Mesendoderm (in vitro differentiated cells): Measurements from ENCODE around the gene HSPB1.
"Not testable (repeated sequence)": the region's sequence is repeated elsewhere in the genome, so short reads cannot be mapped to it uniquely, and the experiment has no call there.

Experiments
- DNase-seq: peaks from one replicate; pipeline ENCODE4 v3.0.0; 2013
- H2AK5ac ChIP-seq: 2 replicates; pipeline ENCODE4 v1.6.1; 2013; ENCODE audit warnings: low read length, inconsistent platforms
- H2BK120ac ChIP-seq: 2 replicates; pipeline ENCODE4 v1.6.1; 2013; ENCODE audit warnings: low read depth, mild to moderate bottlenecking, low read length, moderate library complexity, mixed read lengths
- H2BK15ac ChIP-seq: replicated peaks from 2 replicates; pipeline ENCODE4 v1.6.1; 2013; ENCODE audit warnings: low read depth, mild to moderate bottlenecking, moderate library complexity
- H2BK5ac ChIP-seq: 2 replicates; pipeline ENCODE4 v1.6.1; 2013; ENCODE audit warnings: low read length, inconsistent platforms
- H3K18ac ChIP-seq: 2 replicates; pipeline ENCODE4 v1.6.1; 2013; ENCODE audit warnings: mild to moderate bottlenecking, low read length, mixed read lengths
- H3K23ac ChIP-seq: one replicate; pipeline ENCODE4 v1.6.1; 2013; ENCODE audit warnings: low read length
- H3K27ac ChIP-seq: 2 replicates; pipeline ENCODE4 v1.5.1; 2013; ENCODE audit warnings: low read depth, mild to moderate bottlenecking, inconsistent platforms, low read length, moderate library complexity
- H3K27me3 ChIP-seq: 2 replicates; pipeline ENCODE4 v1.6.1; 2013; ENCODE audit warnings: low read length, control low read depth, mild to moderate bottlenecking, inconsistent platforms; ENCODE audit not compliant: insufficient read depth, poor library complexity
- H3K36me3 ChIP-seq: 2 replicates; pipeline ENCODE4 v1.6.1; 2013; ENCODE audit warnings: low read length, inconsistent platforms; ENCODE audit not compliant: control insufficient read depth, insufficient read depth
- H3K4ac ChIP-seq: one replicate; pipeline ENCODE4 v1.6.1; 2013; ENCODE audit warnings: low read depth, mild to moderate bottlenecking, low read length, moderate library complexity
- H3K4me1 ChIP-seq: 2 replicates; pipeline ENCODE4 v1.6.1; 2013; ENCODE audit warnings: low read depth, low read length, inconsistent platforms; ENCODE audit not compliant: control insufficient read depth
- H3K4me2 ChIP-seq: 2 replicates; pipeline ENCODE4 v1.6.1; 2013; ENCODE audit warnings: low read length
- H3K4me3 ChIP-seq: 2 replicates; pipeline ENCODE4 v1.5.1; 2013; ENCODE audit warnings: mild to moderate bottlenecking, low read length
- H3K56ac ChIP-seq: one replicate; pipeline ENCODE4 v1.6.1; 2013; ENCODE audit warnings: low read length
- H3K79me1 ChIP-seq: 2 replicates; pipeline ENCODE4 v1.6.1; 2013; ENCODE audit warnings: low read length, inconsistent platforms
- H3K79me2 ChIP-seq: 2 replicates; pipeline ENCODE4 v1.6.1; 2013; ENCODE audit warnings: mild to moderate bottlenecking, low read length; ENCODE audit not compliant: control insufficient read depth, insufficient read depth
- H3K9ac ChIP-seq: 2 replicates; pipeline ENCODE4 v1.6.1; 2013; ENCODE audit warnings: low read length, inconsistent platforms
- H4K5ac ChIP-seq: one replicate; pipeline ENCODE4 v1.6.1; 2013; ENCODE audit warnings: low read length
- H4K8ac ChIP-seq: one replicate; pipeline ENCODE4 v1.6.1; 2013; ENCODE audit warnings: low read depth, mild to moderate bottlenecking, control low read depth, low read length, moderate library complexity
- WGBS: extraction: QIAGEN DNeasy Blood & Tissue Kit; methylation state at CpG from one replicate; pipeline ENCODE4 v1.1.7; 2013; ENCODE audit warnings: low lambda C conversion rate, missing lambda C conversion rate; ENCODE audit not compliant: insufficient coverage; ENCODE audit errors: extremely low coverage; 5-methylcytosine and 5-hydroxymethylcytosine counted together

The HSPB1 gene

DNA sequence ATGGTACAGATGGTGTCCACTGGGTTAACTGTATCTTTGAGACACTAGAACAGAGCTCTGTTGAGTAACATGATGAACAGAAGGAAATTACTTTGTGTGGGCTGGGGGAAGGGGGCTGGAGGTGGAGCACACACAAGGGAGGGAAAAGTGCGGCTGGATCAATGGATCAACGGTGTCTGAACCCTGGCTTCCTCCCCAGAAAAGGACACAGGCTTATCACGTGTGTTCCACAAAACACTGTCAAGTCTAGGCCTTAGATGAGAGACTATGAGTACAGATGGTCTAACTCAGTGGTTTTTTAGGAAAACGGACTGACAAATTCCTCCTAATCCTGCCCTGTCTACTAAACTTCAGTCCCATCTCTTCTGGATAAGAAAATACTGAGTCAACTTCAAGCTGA lies 27.8 kb downstream of the HSPB1 start:
- Histone ChIP-seq H3K4me1 (no peaks in the 10 kb centered on the region), H4K8ac (no peak overlapping the region), H2BK5ac (no peak overlapping the region), H2BK15ac (no peak overlapping the region), H3K79me1 (peaks cover 21% of the 10 kb centered on the region), H3K56ac (no peak overlapping the region), H3K23ac (no peak overlapping the region), H3K27ac (no peak overlapping the region), H3K4ac (no peak overlapping the region), H3K4me2 (no peak overlapping the region), H3K27me3 (no peaks in the 10 kb centered on the region), H4K5ac (no peak overlapping the region), H3K79me2 (peaks cover 70% of the 10 kb centered on the region), H3K36me3 (peaks cover 9% of the 10 kb centered on the region), H3K4me3 (no peak overlapping the region), H3K9ac (no peak overlapping the region), H2BK120ac (no peak overlapping the region), H2AK5ac (no peak overlapping the region), H3K18ac (no peak overlapping the region)
- WGBS: no CpG with 5 or more reads among the region's 4 CpGs
- DNase-seq: no peak

DNA sequence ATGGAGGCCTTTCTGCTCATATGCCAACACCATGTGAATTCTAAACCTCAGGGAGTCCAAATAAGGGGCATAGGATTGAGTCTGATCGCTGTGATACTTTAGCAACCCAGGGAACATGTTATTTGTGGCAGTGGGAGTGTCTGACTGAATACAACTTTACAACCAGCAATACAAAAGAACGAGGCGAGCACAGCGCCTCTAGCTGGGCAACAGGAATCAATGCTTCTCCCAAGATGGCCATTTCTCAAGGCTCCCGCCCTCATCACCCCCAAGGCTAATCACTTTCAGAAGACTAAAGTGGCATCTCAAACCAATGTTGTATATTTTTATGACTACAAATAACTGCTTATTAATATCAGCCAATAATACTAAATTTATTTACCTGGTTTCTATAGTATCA lies 28.2 kb downstream of the HSPB1 start:
- WGBS: no CpG with 5 or more reads among the region's 5 CpGs
- Histone ChIP-seq H2BK5ac (no peak overlapping the region), H3K23ac (no peak overlapping the region), H3K4me2 (no peak overlapping the region), H3K56ac (no peak overlapping the region), H4K8ac (no peak overlapping the region), H3K36me3 (peaks cover 9% of the 10 kb centered on the region), H3K79me2 (peaks cover 74% of the 10 kb centered on the region), H3K18ac (no peak overlapping the region), H3K27ac (no peak overlapping the region), H2BK120ac (no peak overlapping the region), H3K4ac (no peak overlapping the region), H3K4me3 (no peak overlapping the region), H2BK15ac (no peak overlapping the region), H3K27me3 (no peaks in the 10 kb centered on the region), H3K4me1 (no peaks in the 10 kb centered on the region), H3K9ac (no peak overlapping the region), H4K5ac (no peak overlapping the region), H3K79me1 (peaks cover 20% of the 10 kb centered on the region), H2AK5ac (no peak overlapping the region)
- DNase-seq: peak; percentile 48

DNA sequence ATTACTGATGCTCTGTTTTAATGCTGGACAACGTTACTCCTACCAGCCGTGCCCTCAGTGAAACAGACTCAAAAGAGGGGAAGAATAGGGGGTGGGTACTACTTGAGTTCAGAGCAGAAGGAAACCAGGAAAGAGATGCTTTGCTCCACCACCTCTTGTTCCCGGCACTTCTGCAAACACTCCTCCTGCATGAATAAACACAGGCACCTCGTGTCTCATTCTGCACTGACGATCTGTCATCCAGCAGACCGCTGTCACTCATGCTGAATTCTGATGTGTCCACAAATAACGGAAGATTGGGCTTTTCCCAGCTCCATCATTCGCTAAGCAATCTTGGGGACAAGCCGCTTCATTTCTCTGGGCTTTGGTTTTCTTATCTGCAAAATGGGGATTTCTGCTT lies 29.6 kb downstream of the HSPB1 start:
- H2BK120ac ChIP-seq: no peak overlapping the region
- no peak overlapping the region for H3K4ac ChIP-seq
- H3K18ac ChIP-seq: no peak overlapping the region
- no peak overlapping the region for H3K9ac ChIP-seq
- no peak overlapping the region for H3K4me3 ChIP-seq
- H3K79me1 ChIP-seq: peaks cover 19% of the 10 kb centered on the region
- H3K27ac ChIP-seq: no peak overlapping the region
- H3K36me3 ChIP-seq: peaks cover 9% of the 10 kb centered on the region
- H2BK15ac ChIP-seq: no peak overlapping the region
- H3K4me2 ChIP-seq: no peak overlapping the region
- no peak overlapping the region for H4K8ac ChIP-seq
- no CpG with 5 or more reads among the region's 9 CpGs for WGBS
- no peak overlapping the region for H2BK5ac ChIP-seq
- no peak overlapping the region for H3K56ac ChIP-seq
- no peaks in the 10 kb centered on the region for H3K4me1 ChIP-seq
- no peak overlapping the region for H3K23ac ChIP-seq
- H3K79me2 ChIP-seq: peaks cover 80% of the 10 kb centered on the region
- DNase-seq: no peak
- H3K27me3 ChIP-seq: no peaks in the 10 kb centered on the region
- H4K5ac ChIP-seq: no peak overlapping the region
- no peak overlapping the region for H2AK5ac ChIP-seq

DNA sequence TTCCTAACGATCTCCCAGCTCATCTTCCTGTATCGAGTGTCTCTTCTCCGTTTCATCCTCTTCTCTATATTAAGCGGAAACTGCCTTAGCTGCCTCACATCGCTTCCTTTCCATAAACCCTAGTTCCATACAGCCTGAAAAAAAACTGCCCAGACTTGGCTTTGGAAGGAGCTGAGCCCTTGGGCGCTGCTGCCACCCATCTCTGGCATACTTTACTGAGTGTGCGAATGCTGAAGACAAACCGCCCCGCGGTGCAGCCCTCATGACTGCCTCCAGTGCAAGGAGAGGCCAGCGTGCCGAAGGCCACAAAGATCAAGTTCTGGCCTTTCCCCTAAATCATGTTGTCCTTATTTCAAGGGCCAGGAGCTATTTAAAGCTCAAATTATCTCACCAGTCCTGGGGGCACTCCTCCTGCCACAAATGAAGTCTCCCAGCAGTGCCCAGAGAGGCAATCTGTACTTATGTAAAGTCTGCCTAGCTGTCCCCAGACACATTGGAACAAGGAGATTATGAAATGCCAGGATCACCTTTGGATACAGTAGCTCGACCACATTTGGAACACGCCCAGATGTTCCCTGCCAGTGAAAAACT lies 31.1 kb downstream of the HSPB1 start:
- H2BK120ac ChIP-seq: no peak overlapping the region
- H3K27ac ChIP-seq: no peak overlapping the region
- H3K23ac ChIP-seq: no peak overlapping the region
- H3K9ac ChIP-seq: no peak overlapping the region
- no peaks in the 10 kb centered on the region for H3K27me3 ChIP-seq
- peaks cover 9% of the 10 kb centered on the region for H3K36me3 ChIP-seq
- no peak overlapping the region for H2BK5ac ChIP-seq
- peaks cover 90% of the 10 kb centered on the region for H3K79me2 ChIP-seq
- no peak overlapping the region for H4K8ac ChIP-seq
- no peak overlapping the region for H2AK5ac ChIP-seq
- H4K5ac ChIP-seq: no peak overlapping the region
- no peak for DNase-seq
- H3K18ac ChIP-seq: no peak overlapping the region
- H2BK15ac ChIP-seq: no peak overlapping the region
- no peak overlapping the region for H3K4ac ChIP-seq
- WGBS: no CpG with 5 or more reads among the region's 14 CpGs
- peaks cover 17% of the 10 kb centered on the region for H3K79me1 ChIP-seq
- H3K4me3 ChIP-seq: no peak overlapping the region
- no peak overlapping the region for H3K56ac ChIP-seq
- no peaks in the 10 kb centered on the region for H3K4me1 ChIP-seq
- no peak overlapping the region for H3K4me2 ChIP-seq

DNA sequence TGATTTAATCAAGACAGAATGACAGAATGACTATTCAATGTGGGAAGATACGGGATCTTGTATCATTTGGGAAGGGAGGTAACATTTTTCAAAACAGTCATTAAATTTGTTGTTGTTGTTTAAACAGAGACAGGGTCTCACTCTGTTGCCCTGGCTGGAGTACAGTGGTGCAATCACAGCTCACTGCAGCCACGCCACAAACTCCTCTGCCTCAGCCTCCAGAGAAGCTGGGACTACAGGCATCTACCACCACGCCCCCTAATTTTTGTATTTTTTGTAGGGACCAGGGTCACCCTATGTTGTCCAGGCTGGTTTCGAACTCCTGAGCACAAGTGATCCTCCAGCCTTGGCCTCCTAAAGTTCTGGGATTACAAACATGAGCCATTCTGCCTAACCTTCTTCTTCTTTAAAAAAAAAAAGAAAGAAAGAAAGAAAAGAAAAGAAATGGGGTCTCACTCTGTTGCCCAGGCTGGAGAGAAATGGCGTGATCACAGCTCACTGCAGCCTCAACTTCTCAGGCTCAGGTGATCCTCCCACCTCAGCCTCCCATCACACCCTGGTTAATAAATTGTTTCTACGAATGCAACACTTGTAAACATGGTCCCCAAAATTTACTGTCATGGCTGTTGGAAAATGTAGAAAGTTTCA lies 32.0 kb downstream of the HSPB1 start:
- H2BK5ac ChIP-seq: no peak overlapping the region
- no peak overlapping the region for H3K4me3 ChIP-seq
- no peaks in the 10 kb centered on the region for H3K27me3 ChIP-seq
- H4K5ac ChIP-seq: no peak overlapping the region
- no peak overlapping the region for H4K8ac ChIP-seq
- H3K56ac ChIP-seq: no peak overlapping the region
- H3K79me1 ChIP-seq: peaks cover 15% of the 10 kb centered on the region
- H3K4me1 ChIP-seq: no peaks in the 10 kb centered on the region
- H3K9ac ChIP-seq: no peak overlapping the region
- peaks cover 5% of the 10 kb centered on the region for H3K36me3 ChIP-seq
- H2BK15ac ChIP-seq: no peak overlapping the region
- H2BK120ac ChIP-seq: no peak overlapping the region
- H3K18ac ChIP-seq: no peak overlapping the region
- no peak for DNase-seq
- no CpG with 5 or more reads among the region's 6 CpGs for WGBS
- H3K27ac ChIP-seq: no peak overlapping the region
- H3K4me2 ChIP-seq: no peak overlapping the region
- H3K4ac ChIP-seq: no peak overlapping the region
- no peak overlapping the region for H2AK5ac ChIP-seq
- H3K23ac ChIP-seq: no peak overlapping the region
- H3K79me2 ChIP-seq: peaks cover 88% of the 10 kb centered on the region

DNA sequence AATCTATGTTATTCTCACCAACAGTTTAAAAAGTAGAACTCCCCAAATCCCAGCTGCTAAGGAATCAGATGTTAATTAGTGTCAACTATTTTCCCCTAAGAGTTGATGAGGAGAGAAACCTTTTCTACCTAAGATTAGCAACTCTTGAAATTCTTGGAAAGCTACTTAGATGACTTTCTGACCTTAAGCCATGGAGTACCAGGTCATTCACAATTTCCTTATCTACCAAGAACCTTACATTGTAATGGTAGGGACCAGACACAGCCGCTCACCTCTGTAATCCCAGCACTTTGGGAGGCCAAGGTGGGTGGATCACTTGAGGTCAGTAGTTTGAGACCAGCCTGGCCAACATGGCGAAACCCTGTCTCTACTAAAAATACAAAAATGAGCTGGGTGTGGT lies 32.9 kb downstream of the HSPB1 start:
- not testable (repeated sequence) for H3K4me3 ChIP-seq, H3K4me2 ChIP-seq, H3K27ac ChIP-seq, H2AK5ac ChIP-seq, H3K23ac ChIP-seq, DNase-seq, H3K36me3 ChIP-seq, H3K4ac ChIP-seq, H3K9ac ChIP-seq, H4K5ac ChIP-seq, H2BK120ac ChIP-seq, H4K8ac ChIP-seq, H2BK15ac ChIP-seq, H3K18ac ChIP-seq, H3K4me1 ChIP-seq, H2BK5ac ChIP-seq, H3K56ac ChIP-seq, H3K27me3 ChIP-seq
- WGBS: no CpG with 5 or more reads among the region's 2 CpGs
- Histone ChIP-seq H3K79me2 (peaks cover 86% of the 10 kb centered on the region), H3K79me1 (peaks cover 11% of the 10 kb centered on the region)
